Peyer's patch (tissue), 4 donors: ENCODE results near the gene VTI1A.

Experiments
- CTCF ChIP-seq, 6 experiments: fragments of 450-650 bp in 4 of 6; fragments of 200-600 bp in 2 of 6; sonication (generic) in 1 of 6; IDR thresholded peaks; one replicate each; pipeline ENCODE4 v1.5.1; 2017 to 2019; ENCODE audit warnings: antibody characterized with exemption in 6 of 6, mild to moderate bottlenecking in 3 of 6, moderate library complexity in 1 of 6
- POLR2A ChIP-seq, 2 donors: fragments of 450-650 bp; IDR thresholded peaks; one replicate each; pipeline ENCODE4 v1.5.1; 2017; ENCODE audit warnings: antibody characterized with exemption in 2 of 2, mild to moderate bottlenecking in 2 of 2, moderate library complexity in 2 of 2

GRCh38 chr10:112807013-112807412, 360.0 kb downstream of the VTI1A start:
- TF ChIP-seq POLR2A (IDR thresholded peaks at IDR 0.05) = no peak
- TF ChIP-seq CTCF (IDR thresholded peaks at IDR 0.05) = no peak
